K562 (cell line): ENCODE results near the gene UBE2M. TPM values are rescaled to one million over a fixed set of nuclear protein-coding genes. Genes with fewer than 3 reads are reported as not detected.

Experiments
- AFF4 ChIP-seq: sonication (generic); formaldehyde crosslinking; IDR thresholded peaks from 2 replicates; pipeline ENCODE4 v1.8.0; 2023; ENCODE audit warnings: mild to moderate bottlenecking, missing genetic modification reagents
- CBFB ChIP-seq: sonication (generic); formaldehyde crosslinking; IDR thresholded peaks from 2 replicates; pipeline ENCODE4 v1.4.0; 2020; ENCODE audit warnings: mild to moderate bottlenecking, missing genetic modification reagents
- DACH1 ChIP-seq: fragments of 450-650 bp; IDR thresholded peaks from 2 replicates; pipeline ENCODE4 v1.6.1; 2018; ENCODE audit not compliant: partially characterized antibody
- FOXA1 ChIP-seq: fragments of 450-650 bp; IDR thresholded peaks from 2 replicates; pipeline ENCODE4 v1.6.1; 2016; ENCODE audit warnings: mild to moderate bottlenecking, borderline replicate concordance
- HDAC1 ChIP-seq, 2 experiments: fragments of 450-650 bp; IDR thresholded peaks; 2 replicates each; pipeline ENCODE4 v1.6.1; 2016 to 2017; ENCODE audit warnings: inconsistent platforms in 1 of 2, mild to moderate bottlenecking in 1 of 2, moderate library complexity in 1 of 2
- HDGF ChIP-seq: fragments of 450-650 bp; IDR thresholded peaks from 2 replicates; pipeline ENCODE4 v1.6.1; 2016
- HLTF ChIP-seq: fragments of 450-650 bp; IDR thresholded peaks from 2 replicates; pipeline ENCODE4 v1.6.1; 2016
- HNRNPH1 ChIP-seq: fragments of 200-400 bp; formaldehyde crosslinking; optimal IDR thresholded peaks from 2 replicates; pipeline ENCODE3; 2017; ENCODE audit warnings: low read depth, mild to moderate bottlenecking, low read length, moderate library complexity
- HNRNPK ChIP-seq: fragments of 200-400 bp; formaldehyde crosslinking; IDR thresholded peaks from one replicate; pipeline ENCODE4 v1.6.1; 2018; ENCODE audit warnings: mild to moderate bottlenecking, low read depth, low read length; ENCODE audit not compliant: poor library complexity, severe bottlenecking
- HSF4 ChIP-seq: fragments of 250-450 bp; sonication (Bioruptor Pico); IDR thresholded peaks from 2 replicates; pipeline ENCODE4 v2.1.2; 2022; ENCODE audit warnings: mild to moderate bottlenecking, moderate library complexity, borderline replicate concordance
- JUN ChIP-seq, 2 experiments: sonication (generic) in 1 of 2; formaldehyde crosslinking in 1 of 2; IDR thresholded peaks; 2 replicates each; pipeline versions ENCODE4 v1.6.1 to v1.8.0; 2012 to 2022; ENCODE audit warnings: borderline replicate concordance in 2 of 2, mild to moderate bottlenecking in 2 of 2, improper control_type of control experiment in 1 of 2, low read depth in 1 of 2, low read length in 1 of 2, missing genetic modification reagents in 1 of 2
- KDM1A ChIP-seq, 2 experiments: fragments of 450-650 bp; IDR thresholded peaks; 2 replicates each; pipeline ENCODE4 v1.6.1; 2016; ENCODE audit warnings: mild to moderate bottlenecking in 2 of 2
- KLF1 ChIP-seq: fragments of 450-650 bp; IDR thresholded peaks from 2 replicates; pipeline ENCODE4 v1.6.1; 2016; ENCODE audit warnings: missing genetic modification characterization, missing compliant biosample characterization
- KLF6 ChIP-seq: fragments of 250-450 bp; sonication (Bioruptor Pico); IDR thresholded peaks from 2 replicates; pipeline ENCODE4 v1.4.0; 2020; ENCODE audit warnings: mild to moderate bottlenecking, moderate library complexity, borderline replicate concordance
- NFE2 ChIP-seq: IDR thresholded peaks from 2 replicates; pipeline ENCODE4 v1.6.1; 2014; ENCODE audit warnings: antibody characterized with exemption, low read depth
- PCBP2 ChIP-seq: fragments of 200-400 bp; formaldehyde crosslinking; IDR thresholded peaks from 2 replicates; pipeline ENCODE4 v1.6.1; 2018; ENCODE audit warnings: low read length, low read depth, mild to moderate bottlenecking, moderate library complexity; ENCODE audit not compliant: poor library complexity, severe bottlenecking
- SMARCA5 ChIP-seq: fragments of 450-650 bp; IDR thresholded peaks from 2 replicates; pipeline ENCODE4 v1.6.1; 2016
- STAT5A ChIP-seq: IDR thresholded peaks from 2 replicates; pipeline ENCODE4 v1.6.1; 2012; ENCODE audit warnings: low read length, inconsistent platforms, borderline replicate concordance
- THRB ChIP-seq: fragments of 450-650 bp; formaldehyde crosslinking; conservative IDR thresholded peaks from 2 replicates; pipeline ENCODE4 v1.4.0; 2022; ENCODE audit warnings: mild to moderate bottlenecking, missing genetic modification characterization
- TOE1 ChIP-seq, 2 experiments: fragments of 450-650 bp in 1 of 2; sonication (generic) in 1 of 2; formaldehyde crosslinking in 1 of 2; IDR thresholded peaks; 2 replicates each; pipeline versions ENCODE4 v1.7.1 to v1.8.0; 2016 to 2022; ENCODE audit warnings: borderline replicate concordance in 2 of 2, mild to moderate bottlenecking in 2 of 2, antibody characterized with exemption in 1 of 2, inconsistent platforms in 1 of 2, low read depth in 1 of 2, missing genetic modification reagents in 1 of 2, moderate library complexity in 1 of 2
- USF1 ChIP-seq: sonication (generic); formaldehyde crosslinking; IDR thresholded peaks from 2 replicates; pipeline ENCODE4 v1.9.0; 2022; ENCODE audit warnings: mild to moderate bottlenecking, missing genetic modification reagents
- ZNF274 ChIP-seq: IDR thresholded peaks from 2 replicates; pipeline ENCODE4 v1.6.1; 2011; ENCODE audit warnings: low read depth, mild to moderate bottlenecking, low read length, moderate library complexity, borderline replicate concordance
- polyA plus RNA-seq, 8 experiments: library from polyadenylated mRNA; depleted of rRNA in 4 of 8; stranded (reverse) in 5 of 8; unstranded in 3 of 8; fragments of >200 nt; fragmentation: Nextera tagmentation in 2 of 8; fragmentation: Illumina TruSeq in 1 of 8; extraction: Ambion mirVana in 2 of 8; extraction: Trizol in 1 of 8; gene quantifications; 2 replicates each; pipeline versions ENCODE4 v1.2.1 to v1.2.3, GENCODE V29; 2011 to 2014; ENCODE audit warnings: inconsistent platforms in 1 of 8, missing spikeins in 1 of 8
- total RNA-seq, 7 experiments: library from RNA; depleted of rRNA in 6 of 7; stranded (reverse); fragments of >200 nt in 6 of 7; fragmentation: Illumina TruSeq in 2 of 7; extraction: Trizol in 2 of 7; gene quantifications; 2 replicates each; pipeline versions ENCODE4 v1.2.1 to v1.2.3, GENCODE V29; 2011 to 2021; ENCODE audit warnings: low replicate concordance in 1 of 7

The UBE2M gene
- total and polyA plus RNA-seq, 9 of the 15 experiments (the other 6 are each of a cell fraction or from before 2014, with no cell fraction given), result 0.92 to 163 (median 85.7) TPM

GRCh38 chr19:58585442-58586132 lies 27.2 kb upstream of the UBE2M start (continued):
- TF ChIP-seq AFF4 (CRISPR knock-in tag) (no peak), NFE2 (no peak), ZNF274 (no peak), STAT5A (no peak), HDGF (peak; percentile 97), SMARCA5 (0 out of 2 replicates have a peak, but pooled peaks have one; percentile 39), FOXA1 (no peak), USF1 (0 out of 2 replicates have a peak, but pooled peaks have one; percentile 22), HDAC1 (IDR thresholded peaks at IDR 0.05) (peak in 1 of 2 experiments; percentile 38; a peak in 1 of 4 replicates), PCBP2 (peak; percentile 96), JUN (IDR thresholded peaks at IDR 0.05; ENCODE audit: borderline replicate concordance, low read depth, low read length) (no peak), JUN (CRISPR knock-in tag; IDR thresholded peaks at IDR 0.05; ENCODE audit: borderline replicate concordance) (no peak), CBFB (CRISPR knock-in tag) (no peak), HLTF (no peak), HNRNPK (peak; percentile 93), TOE1 (IDR thresholded peaks at IDR 0.05; ENCODE audit: borderline replicate concordance) (no peak), TOE1 (CRISPR knock-in tag; IDR thresholded peaks at IDR 0.05; ENCODE audit: borderline replicate concordance, low read depth) (no peak), HSF4 (CRISPR knock-in tag) (no peak), HNRNPH1 (no peak), KLF6 (CRISPR knock-in tag) (no peak), DACH1 (peak; percentile 24), THRB (CRISPR knock-in tag) (no peak), KLF1 (tag) (no peak), KDM1A (IDR thresholded peaks at IDR 0.05) (peak in 1 of 2 experiments; percentile 91; a peak in 2 of 4 replicates)
